ENCODE data around the gene MBNL2.
A peak's percentile ranks its signal among the peaks of the same experiment; 100 is the strongest.
"Not testable (repeated sequence)": the region's sequence is repeated elsewhere in the genome, so short reads cannot be mapped to it uniquely, and the experiment has no call there.

Gene MBNL2

GRCh38 chr13:97221989-97222700 is at the start of gene MBNL2:
MBNL2 (plus strand) TSS chr13:97222333; CDS start chr13:97276236, 53,903 bp downstream.
- DNase-seq, result peak; percentile 43

DNA sequence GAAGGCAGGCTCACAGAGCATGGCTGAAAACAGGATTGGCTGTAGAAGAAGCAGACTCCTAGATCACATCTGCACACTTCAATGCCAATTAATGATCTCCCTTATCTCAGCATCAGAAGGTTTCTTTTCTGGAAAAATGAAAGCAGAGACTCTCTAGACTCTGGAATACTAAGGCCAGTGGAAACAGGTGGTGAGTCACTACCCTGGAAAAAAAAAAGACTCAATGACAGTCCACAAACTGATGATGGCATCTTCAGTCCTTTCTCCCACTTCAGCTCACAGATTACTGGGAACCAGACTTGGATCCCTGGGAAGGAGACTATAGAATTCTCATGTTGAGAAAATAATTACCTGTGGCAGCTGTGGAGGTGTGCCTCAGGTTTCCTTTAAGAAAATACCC is 47.5 kb upstream of the MBNL2 start:
- no peak for DNase-seq

DNA sequence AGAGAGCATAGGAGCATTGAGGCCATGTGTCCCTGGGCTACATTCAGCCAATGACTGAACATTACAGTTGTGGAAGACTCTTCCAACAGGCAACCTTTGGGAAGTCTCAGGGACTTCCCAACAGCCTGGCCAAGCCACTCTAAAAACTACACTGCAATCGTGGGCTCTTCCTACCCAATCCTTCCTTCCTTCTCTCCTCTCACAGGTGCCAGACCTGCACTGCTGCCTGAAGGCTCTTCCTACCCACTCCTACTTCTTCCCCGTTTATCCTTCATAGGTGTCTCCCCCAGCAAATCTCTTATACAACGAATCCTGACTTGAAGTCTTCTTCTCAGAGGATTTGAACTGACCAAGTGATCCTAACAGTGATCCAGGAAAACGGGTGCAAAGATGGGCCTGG is 47.1 kb upstream of the MBNL2 start:
- no peak for DNase-seq

DNA sequence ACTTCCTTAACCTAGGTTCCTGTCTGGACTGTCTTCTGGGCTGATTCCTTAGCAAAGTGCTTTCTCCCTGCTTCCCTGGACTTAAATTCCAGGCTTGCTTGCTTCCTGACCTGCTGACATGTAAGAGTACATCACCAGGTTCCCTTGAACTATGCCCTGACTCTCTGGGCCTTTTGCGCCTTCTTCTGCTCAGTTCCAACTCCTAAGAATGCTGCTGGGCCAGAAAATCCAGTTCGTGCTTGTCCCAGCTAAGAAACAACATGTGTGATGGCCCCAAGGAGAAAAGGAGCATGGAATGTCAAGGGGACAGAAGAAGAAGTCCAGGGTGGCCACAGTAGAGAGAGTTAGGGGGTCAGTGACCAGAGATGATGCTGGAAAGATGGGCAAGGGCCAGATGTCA is 42.6 kb upstream of the MBNL2 start:
- no peak for DNase-seq

- DNase-seq, result no peak
Observed at GRCh38 chr13:97182111-97182890, 39.8 kb upstream of the MBNL2 start.

- no peak for DNase-seq
Observed at GRCh38 chr13:97185291-97185690, 36.8 kb upstream of the MBNL2 start.

- DNase-seq, result no peak
Observed at GRCh38 chr13:97185751-97186150, 36.4 kb upstream of the MBNL2 start.

DNA sequence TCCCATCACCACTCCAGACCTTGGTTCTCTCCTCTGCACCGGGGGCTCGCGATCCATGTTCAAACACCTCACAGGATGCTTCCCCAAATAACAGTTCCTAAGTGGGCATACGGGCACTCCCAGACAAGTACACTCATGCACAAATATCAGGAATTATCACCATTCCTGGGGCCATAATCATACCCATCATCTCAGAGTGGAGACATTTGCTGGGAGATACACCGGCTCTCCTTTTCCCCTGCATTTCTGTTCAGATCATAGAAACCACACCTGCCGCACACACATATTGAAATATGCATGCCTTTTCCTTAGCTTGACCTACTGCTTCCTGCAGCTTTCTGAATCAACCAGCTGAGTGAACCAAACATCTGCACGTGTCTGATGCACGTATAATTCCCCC is 33.9 kb upstream of the MBNL2 start:
- DNase-seq, result no peak

- DNase-seq, result no peak
Observed at GRCh38 chr13:97189928-97190327, 32.2 kb upstream of the MBNL2 start.

DNA sequence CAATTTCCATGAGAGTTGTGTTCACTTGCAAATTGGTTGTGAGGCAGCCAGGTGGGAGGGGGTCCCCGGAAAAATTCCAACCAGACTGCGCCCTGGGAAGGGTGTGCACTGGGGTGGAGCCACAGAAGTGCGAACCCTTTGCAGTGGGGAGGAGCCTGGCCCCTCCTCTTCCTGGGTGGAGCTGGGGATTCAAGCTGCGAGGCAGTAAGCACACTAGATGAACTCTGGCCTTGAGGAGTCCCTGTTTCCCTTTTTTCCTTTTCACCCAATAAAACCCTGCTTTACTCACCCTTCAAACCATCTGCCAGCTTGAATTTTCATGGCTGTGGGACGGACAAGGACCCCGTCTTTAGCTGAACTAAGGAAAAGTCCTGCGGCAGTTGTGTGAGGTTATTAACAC is 31.0 kb upstream of the MBNL2 start:
- DNase-seq, result no peak

DNA sequence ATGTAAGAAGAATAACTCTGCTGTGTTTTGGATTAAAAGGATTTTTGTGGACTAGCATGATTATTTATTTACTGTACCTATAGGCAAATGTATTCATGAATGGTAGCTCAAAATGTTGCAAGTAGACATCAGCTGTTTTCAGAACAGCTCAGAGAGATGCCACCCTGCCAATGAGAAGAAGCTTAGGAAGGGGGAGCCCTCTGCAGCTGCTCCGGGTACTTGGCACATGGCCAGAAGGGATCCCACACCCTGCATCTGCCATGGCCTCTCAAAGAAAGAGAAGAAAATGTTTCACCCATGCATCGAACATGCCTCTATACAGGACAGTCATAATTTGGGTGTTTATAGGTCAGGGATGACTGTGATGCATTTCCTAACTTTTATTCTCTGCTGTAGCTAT is 30.5 kb upstream of the MBNL2 start:
- DNase-seq, result no peak

GRCh38 chr13:97192166-97192565 is 30.0 kb upstream of the MBNL2 start:
- no peak for DNase-seq

DNA sequence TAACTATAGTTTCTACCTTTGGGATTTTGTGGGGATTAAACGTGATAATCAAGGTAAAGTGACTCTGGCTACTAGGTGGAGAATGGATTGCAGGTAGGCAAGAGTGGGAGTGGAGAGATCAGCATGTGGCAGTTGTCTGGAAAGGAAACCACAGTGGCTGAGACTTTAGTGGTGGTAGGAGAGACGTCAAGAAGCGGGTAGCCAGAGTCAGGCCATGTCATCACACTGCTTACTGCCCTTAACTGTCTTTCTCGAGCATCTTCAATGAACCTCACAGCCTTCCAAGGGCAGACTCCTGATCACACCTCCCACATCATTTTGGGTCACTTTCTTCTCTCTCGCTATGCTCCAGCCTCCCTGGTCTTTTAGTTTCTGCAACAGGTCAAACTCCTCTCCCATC is 28.6 kb upstream of the MBNL2 start:
- DNase-seq, result no peak

DNA sequence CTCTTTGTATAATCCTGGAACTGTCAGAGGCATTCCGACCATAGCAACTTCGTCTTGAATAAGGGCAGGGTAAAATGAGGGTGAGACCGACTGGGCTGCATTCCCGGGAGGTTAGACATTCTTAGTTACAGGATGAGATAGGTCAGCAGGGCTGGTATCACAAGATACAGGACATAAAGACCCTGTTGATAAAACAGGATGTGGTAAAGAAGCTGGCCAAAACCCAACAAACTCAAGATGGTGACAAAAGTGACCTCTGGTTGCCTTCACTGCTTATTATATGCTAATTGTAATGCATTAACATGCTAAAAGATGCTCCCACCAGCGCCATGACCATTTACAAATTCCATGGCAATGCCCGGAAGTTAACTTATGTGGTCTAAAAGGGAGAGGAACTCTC is 27.7 kb upstream of the MBNL2 start:
- no peak for DNase-seq

DNA sequence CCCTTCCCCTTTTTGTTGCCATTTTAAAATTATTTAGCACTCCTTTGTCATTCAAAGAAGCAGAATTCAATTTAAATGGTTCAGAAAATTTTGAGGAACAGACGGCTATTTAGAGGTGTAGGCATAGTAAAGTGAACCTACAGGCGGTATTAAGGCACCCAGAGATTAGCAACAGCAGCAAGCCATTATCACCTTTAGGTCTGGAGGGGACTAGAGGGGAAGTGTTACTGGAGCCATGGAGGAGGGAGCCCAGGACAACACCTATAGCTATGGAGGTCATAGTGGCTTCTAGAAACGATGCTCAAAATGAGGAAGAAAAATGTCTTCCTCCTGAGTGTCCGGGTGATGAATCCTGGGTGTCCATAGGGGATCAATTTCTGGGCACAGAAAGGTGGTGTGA is 25.8 kb upstream of the MBNL2 start:
- no peak for DNase-seq

DNA sequence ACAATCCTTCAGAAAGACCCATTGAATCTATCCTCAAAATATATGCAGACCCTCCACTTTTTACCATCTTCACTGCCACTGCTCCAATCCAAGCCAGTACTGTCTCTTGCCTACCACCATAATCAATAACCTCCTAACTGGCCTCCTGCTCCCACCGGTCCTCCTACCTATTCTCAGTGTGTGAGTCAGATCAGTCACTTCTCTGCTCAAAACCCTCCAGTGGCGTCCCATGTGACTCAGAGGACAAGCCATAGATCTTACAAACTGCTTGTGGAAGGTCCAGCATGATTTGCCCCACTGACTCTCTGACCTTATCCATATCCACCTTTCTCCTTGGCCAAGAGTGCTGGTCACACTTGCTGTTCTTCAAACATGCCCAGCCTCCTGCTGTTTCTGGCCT is 23.4 kb upstream of the MBNL2 start:
- no peak for DNase-seq

DNA sequence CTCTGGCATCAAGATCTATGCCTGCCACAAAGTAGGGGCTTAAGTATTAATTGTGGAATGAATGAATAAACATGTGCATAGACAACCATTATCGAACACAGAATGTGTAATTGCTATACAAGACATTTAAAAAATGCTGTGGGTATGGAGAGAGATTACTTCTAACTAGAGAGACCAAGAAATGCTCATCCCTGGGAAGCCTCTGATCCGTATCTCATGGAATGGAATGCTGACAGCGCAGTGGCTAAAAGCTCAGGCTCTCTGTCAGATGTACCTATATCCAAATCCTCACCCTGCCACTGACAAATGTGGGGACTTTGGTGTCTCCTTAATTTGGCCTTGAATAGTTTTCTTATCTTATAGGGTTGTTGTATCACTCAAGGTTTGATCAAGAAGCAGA is 22.7 kb upstream of the MBNL2 start:
- no peak for DNase-seq

DNA sequence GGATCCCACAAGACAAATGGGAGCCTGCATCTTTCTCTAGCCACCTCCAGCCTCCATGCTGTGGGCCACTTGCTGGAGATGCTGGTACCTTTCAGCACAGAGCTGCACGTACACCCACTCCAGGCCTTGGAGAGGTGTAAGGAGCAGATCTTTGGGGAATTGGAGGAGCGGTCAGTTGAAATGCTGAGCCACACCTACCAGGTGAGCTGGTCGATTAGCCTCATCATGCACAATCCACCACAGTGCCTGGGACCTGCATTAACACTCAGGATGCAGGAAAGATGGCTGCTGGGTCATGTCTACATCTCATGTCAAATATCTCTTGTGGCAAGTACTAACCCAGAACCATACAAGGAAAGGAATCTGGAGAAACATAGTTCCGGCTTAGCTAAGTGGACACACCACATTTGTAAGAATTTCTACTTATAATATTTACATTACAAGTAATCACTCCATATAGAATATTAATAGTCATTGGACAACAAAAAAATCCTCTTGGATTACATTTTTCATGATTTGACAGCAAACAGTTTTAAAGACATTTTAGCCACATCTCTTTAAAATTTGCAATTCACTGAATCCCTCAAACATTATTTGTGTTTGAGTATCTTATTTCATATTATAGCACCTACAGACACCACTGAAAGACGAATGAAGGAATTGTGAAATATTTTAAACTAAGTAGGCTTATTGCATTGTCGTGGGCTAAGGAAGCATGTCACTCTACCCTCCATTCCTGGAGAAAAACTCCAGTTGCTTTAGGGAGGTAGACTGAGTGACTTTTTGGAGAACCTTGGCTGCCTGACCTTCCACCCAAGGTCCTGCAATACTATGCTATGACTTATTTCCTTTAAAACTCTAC is 21.8 kb upstream of the MBNL2 start:
- no peak for DNase-seq

DNA sequence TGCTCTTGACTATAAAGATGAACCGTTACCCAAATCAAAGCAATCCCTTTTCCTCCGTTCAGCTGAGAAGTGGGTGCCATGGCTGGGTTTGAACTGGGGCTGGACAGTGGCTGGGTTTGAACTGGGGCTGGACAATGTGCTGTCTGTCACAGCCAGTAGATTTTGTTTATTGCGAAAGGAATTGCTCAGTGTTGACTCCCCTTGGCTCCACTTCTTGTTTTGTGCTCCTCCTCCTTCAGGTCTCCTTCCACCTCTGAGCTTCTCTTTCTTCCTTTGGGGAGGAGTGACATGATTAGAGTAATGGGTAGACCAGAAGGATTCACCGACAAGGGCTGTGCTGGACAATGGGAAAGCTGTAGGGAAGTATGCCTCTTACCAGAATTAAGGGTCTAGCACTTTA is 19.4 kb upstream of the MBNL2 start:
- no peak for DNase-seq

DNA sequence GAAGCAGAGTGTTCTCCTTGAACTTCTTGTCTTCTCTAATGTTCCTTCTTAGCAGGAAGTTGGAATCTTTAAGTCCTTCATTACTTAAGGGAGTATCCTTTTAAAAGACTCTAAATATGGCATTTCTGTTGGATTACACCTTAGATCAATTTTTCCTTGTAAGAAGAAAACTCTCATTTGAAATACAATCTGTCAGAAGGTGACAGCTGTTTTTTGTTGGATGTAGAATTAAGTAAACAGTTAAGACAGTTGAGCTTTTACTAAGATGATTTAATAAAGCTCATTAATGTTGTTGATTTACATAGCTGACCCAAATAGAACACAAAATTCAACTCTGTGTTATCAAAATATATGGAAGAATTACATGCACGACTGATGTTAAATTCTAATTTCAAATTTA is 16.7 kb upstream of the MBNL2 start:
- no peak for DNase-seq

DNA sequence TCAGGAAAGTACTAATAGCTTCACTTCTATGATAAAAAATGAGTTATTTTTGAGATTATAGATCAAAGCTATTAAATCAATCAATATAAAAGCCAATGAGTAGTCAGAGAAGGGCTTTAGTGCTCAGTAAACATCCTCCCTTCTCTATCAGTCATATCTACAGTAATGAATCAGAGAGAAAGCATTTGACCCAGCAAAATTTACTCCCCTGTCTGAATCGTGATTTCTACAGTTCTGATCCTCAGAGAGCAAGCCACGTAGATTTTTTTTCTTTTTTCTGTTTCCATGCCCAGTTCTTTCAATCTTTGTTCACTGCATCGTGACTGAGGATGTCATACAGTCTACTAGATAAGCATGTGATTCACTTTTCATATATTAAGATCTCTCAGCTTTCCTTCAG is 16.2 kb upstream of the MBNL2 start:
- no peak for DNase-seq

DNA sequence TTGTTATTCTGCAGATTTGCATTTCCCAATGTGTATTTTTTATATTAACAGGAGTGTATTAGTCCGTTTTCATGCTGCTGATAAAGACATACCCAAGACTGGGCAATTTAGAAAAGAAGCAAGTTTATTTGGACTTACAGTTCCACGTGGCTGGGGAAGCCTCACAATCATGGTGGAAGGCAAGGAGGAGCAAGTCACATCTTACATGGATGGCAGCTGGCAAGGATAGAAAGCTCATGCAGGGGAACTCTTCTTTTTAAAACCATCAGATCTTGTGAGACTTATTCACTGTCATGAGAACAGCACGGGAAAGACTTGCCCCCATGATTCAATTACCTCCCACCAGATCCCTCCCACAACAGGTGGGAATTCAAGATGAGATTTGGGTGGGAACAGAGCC is 14.9 kb upstream of the MBNL2 start:
- DNase-seq, result not testable (repeated sequence)

DNA sequence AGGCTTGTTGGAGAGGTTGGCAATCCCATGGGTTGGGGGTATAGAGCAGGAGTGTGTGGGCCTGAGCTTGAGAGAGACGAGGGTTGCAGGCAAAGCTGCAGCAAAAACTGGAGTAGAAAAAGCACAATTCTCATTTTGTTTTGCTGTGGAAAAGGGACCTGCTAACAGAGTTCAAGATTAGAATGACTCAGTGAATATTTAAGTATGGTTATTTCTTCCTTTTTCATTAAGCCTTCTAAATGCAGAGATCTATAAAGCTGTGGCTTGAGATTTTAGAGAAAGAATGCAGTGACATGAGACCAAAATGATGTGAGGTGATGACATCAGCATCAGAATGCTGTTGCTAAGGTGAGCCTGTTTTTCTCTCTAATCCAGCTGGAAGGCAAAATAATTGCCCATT is 10.8 kb upstream of the MBNL2 start:
- no peak for DNase-seq

- DNase-seq, result no peak
Observed at GRCh38 chr13:97212004-97212403, 10.1 kb upstream of the MBNL2 start.
